ENCODE data around the gene GAP43. TPM values are rescaled to one million over a fixed set of nuclear protein-coding genes. Genes with fewer than 3 reads are reported as not detected.

The GAP43 gene
- total RNA-seq, 1 experiment from 2014 or later = 0.23 TPM

GRCh38 chr3:115627180-115628074, 4.1 kb downstream of the GAP43 start:
- DNase-seq (ENCODE audit: low read depth) = no peak

- no peak for DNase-seq (ENCODE audit: low read depth)
These were observed 4.7 kb downstream of the GAP43 start for GRCh38 chr3:115628075-115628412.

- no peak for DNase-seq (ENCODE audit: low read depth)
These were observed 7.5 kb downstream of the GAP43 start for GRCh38 chr3:115630850-115631249.

GRCh38 chr3:115632026-115632425, 8.7 kb downstream of the GAP43 start:
- no peak for DNase-seq (ENCODE audit: low read depth)

GRCh38 chr3:115633467-115633866, 10.2 kb downstream of the GAP43 start:
- no peak for DNase-seq (ENCODE audit: low read depth)

- no peak for DNase-seq (ENCODE audit: low read depth)
These were observed 10.7 kb downstream of the GAP43 start for GRCh38 chr3:115634052-115634451.

- no peak for DNase-seq (ENCODE audit: low read depth)
These were observed 12.1 kb downstream of the GAP43 start for GRCh38 chr3:115635406-115635805.

GRCh38 chr3:115638241-115638640, 14.9 kb downstream of the GAP43 start:
- no peak for DNase-seq (ENCODE audit: low read depth)

GRCh38 chr3:115638991-115639390, 15.7 kb downstream of the GAP43 start:
- DNase-seq (ENCODE audit: low read depth) = no peak

GRCh38 chr3:115644391-115644790, 21.1 kb downstream of the GAP43 start:
- DNase-seq (ENCODE audit: low read depth) = peak; percentile 12

GRCh38 chr3:115646027-115646690, 22.8 kb downstream of the GAP43 start:
- DNase-seq (ENCODE audit: low read depth) = no peak

GRCh38 chr3:115648559-115648958, 25.2 kb downstream of the GAP43 start:
- peak; percentile 43 for DNase-seq (ENCODE audit: low read depth)

- no peak for DNase-seq (ENCODE audit: low read depth)
These were observed 27.8 kb downstream of the GAP43 start for GRCh38 chr3:115651087-115651486.

- DNase-seq (ENCODE audit: low read depth) = no peak
These were observed 28.3 kb downstream of the GAP43 start for GRCh38 chr3:115651599-115651998.

GRCh38 chr3:115652738-115653137, 29.4 kb downstream of the GAP43 start:
- DNase-seq (ENCODE audit: low read depth) = no peak

GRCh38 chr3:115655761-115656282, 32.5 kb downstream of the GAP43 start:
- no peak for DNase-seq (ENCODE audit: low read depth)

- DNase-seq (ENCODE audit: low read depth) = no peak
These were observed 33.9 kb downstream of the GAP43 start for GRCh38 chr3:115657168-115657567.

- DNase-seq (ENCODE audit: low read depth) = no peak
These were observed 34.7 kb downstream of the GAP43 start for GRCh38 chr3:115658032-115658336.

- DNase-seq (ENCODE audit: low read depth) = peak; percentile 87
These were observed 35.2 kb downstream of the GAP43 start for GRCh38 chr3:115658337-115659181.

- peak; percentile 13 for DNase-seq (ENCODE audit: low read depth)
These were observed 36.2 kb downstream of the GAP43 start for GRCh38 chr3:115659253-115660220.

Measured in LHCN-M2 (cell line).